Suprapubic skin (tissue), 4 donors: Measurements from ENCODE around the gene POMGNT1.

Experiments
- CTCF ChIP-seq, 2 donors: fragments of 200-600 bp in 1 of 2; fragments of 450-650 bp in 1 of 2; sonication (generic) in 1 of 2; IDR thresholded peaks; one replicate each; pipeline ENCODE4 v1.5.1; 2016 to 2019; ENCODE audit warnings: antibody characterized with exemption in 2 of 2, mild to moderate bottlenecking in 1 of 2, moderate library complexity in 1 of 2
- POLR2A ChIP-seq, 2 donors: fragments of 450-650 bp; IDR thresholded peaks; one replicate each; pipeline ENCODE4 v1.6.1; 2017; ENCODE audit warnings: antibody characterized with exemption in 2 of 2, mild to moderate bottlenecking in 2 of 2, moderate library complexity in 2 of 2
- POLR2AphosphoS5 ChIP-seq, 3 donors: sonication (generic); formaldehyde crosslinking; IDR thresholded peaks; one replicate each; pipeline ENCODE4 v1.6.1; 2017; ENCODE audit warnings: antibody characterized with exemption in 3 of 3

- no peak for TF ChIP-seq POLR2AphosphoS5 (IDR thresholded peaks at IDR 0.05)
- no peak for TF ChIP-seq CTCF (IDR thresholded peaks at IDR 0.05)
- no peak for TF ChIP-seq POLR2A (IDR thresholded peaks at IDR 0.05)
These were observed 17.3 kb upstream of the POMGNT1 start for GRCh38 chr1:46215504-46215903.
